Right cardiac atrium (tissue), 5 donors: ENCODE measurements around the gene SNED1. TPM values are rescaled to one million over a fixed set of nuclear protein-coding genes. Genes with fewer than 3 reads are reported as not detected.

Source experiments
- ATAC-seq, 2 donors: fragments of 200-7000 bp; cut with Tn5 transposase; one replicate each; pipeline versions ENCODE4 v1.8.0 to v1.9.1; 2020; ENCODE audit warnings: moderate library complexity in 2 of 2, mild to moderate bottlenecking in 1 of 2
- DNase-seq, 3 donors: peaks; one replicate each; pipeline ENCODE4 v3.0.0-alpha.2; 2020
- H3K27ac ChIP-seq: one replicate; pipeline ENCODE4 v1.5.1; 2013; ENCODE audit warnings: mild to moderate bottlenecking, low read length, control low read depth, moderate library complexity
- H3K27me3 ChIP-seq: one replicate; pipeline ENCODE4 v1.6.1; 2013; ENCODE audit not compliant: control insufficient read depth, insufficient read depth
- H3K4me1 ChIP-seq: one replicate; pipeline ENCODE4 v1.6.1; 2013; ENCODE audit warnings: low read length; ENCODE audit not compliant: control insufficient read depth, insufficient read depth
- H3K4me3 ChIP-seq: one replicate; pipeline ENCODE4 v1.5.1; 2013; ENCODE audit warnings: low read length, control low read depth
- H3K9me3 ChIP-seq: one replicate; pipeline ENCODE4 v1.6.1; 2013; ENCODE audit warnings: low read length; ENCODE audit not compliant: control insufficient read depth
- WGBS: extraction: QIAGEN DNeasy Blood & Tissue Kit; methylation state at CpG from one replicate; pipeline ENCODE4 v1.1.7; 2013; 5-methylcytosine and 5-hydroxymethylcytosine counted together
- intact Hi-C, 4 donors: fragments of 100-400 bp; cut with DNase I; formaldehyde crosslinking; loops; one replicate each; pipeline versions ENCODE4 v1.11.0 to v1.14.0; 2022 to 2023
- polyA plus RNA-seq: library from polyadenylated mRNA; stranded (reverse); fragments of 200-250 nt; gene quantifications from one replicate; pipeline ENCODE4 v1.2.3, GENCODE V29; 2013
- total RNA-seq, 4 donors: library from RNA; stranded (reverse); fragmentation: NEBNext Ultra II Directional; extraction: Animal tissue kit (Norgen Biotek cat#: 25700); gene quantifications; one replicate each; pipeline ENCODE4 v1.2.1, GENCODE V29; 2021
- donor health status: healthy with polysubstance abuse.
- donor health status: DM: no; HTN: yes; CAD: no.
- donor health status: DM: no; HTN: no; CAD: no.
- donor health status: DM: no; HTN: yes; CAD: no; lungs with severe emphysema.
- donor health status: DM: yes; HTN: yes; CAD: no.

SNED1 gene
- total and polyA plus RNA-seq, 5 donors = 6.7 to 19.2 (median 15.8) TPM

DNA sequence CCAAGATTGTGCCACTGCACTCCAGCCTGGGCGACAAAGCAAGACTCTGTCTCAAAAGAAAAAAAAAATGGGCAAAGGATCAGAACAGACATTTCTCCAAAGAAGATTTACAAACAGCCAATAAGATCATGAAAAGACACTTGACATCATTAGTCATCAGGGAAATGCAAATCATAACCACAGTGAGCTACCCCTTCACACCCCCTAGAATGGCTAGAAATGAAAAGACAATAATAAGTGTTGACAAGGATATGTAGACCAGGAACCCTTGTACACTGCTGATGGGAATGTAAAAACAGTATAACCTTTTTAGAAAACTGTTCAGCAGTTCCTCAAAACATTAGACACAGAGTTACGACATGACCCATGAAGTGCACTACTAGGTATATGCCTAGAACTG, 122.0 kb downstream of the SNED1 start:
- H3K4me3 ChIP-seq = no peak overlapping the region
- H3K27me3 ChIP-seq = no peaks in the 10 kb centered on the region
- WGBS = over 99% methylated on average over 2 of the region's 2 CpGs
- ATAC-seq (no peak), DNase-seq (no peak)
- no peak overlapping the region for H3K27ac ChIP-seq
- intact Hi-C loops = no loop called here
- no peaks in the 10 kb centered on the region for H3K4me1 ChIP-seq
- no peaks in the 10 kb centered on the region for H3K9me3 ChIP-seq

DNA sequence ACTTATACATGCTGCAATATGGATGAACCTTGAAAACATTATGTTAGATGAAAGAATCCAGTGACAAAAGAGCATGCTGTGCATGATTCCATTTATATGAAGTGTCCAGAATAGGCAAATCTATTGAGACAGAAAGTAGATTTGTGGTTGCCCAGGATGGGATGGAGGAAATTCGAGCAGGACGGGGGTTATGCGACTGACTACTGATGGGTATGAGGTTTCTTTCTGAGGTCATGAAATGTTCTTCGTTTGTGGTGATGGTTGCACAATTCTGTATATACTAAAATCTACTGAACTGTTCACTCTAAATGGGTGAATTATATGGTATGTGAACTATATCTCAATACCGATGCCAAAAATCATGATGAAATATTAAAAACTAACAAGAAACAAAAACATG, 122.6 kb downstream of the SNED1 start:
- Histone ChIP-seq H3K4me3 (no peak overlapping the region), H3K27me3 (no peaks in the 10 kb centered on the region), H3K9me3 (no peaks in the 10 kb centered on the region), H3K4me1 (no peaks in the 10 kb centered on the region), H3K27ac (no peak overlapping the region)
- 92% methylated on average over 5 of the region's 5 CpGs for WGBS
- ATAC-seq (no peak), DNase-seq (no peak)
- intact Hi-C loops = no loop called here

DNA sequence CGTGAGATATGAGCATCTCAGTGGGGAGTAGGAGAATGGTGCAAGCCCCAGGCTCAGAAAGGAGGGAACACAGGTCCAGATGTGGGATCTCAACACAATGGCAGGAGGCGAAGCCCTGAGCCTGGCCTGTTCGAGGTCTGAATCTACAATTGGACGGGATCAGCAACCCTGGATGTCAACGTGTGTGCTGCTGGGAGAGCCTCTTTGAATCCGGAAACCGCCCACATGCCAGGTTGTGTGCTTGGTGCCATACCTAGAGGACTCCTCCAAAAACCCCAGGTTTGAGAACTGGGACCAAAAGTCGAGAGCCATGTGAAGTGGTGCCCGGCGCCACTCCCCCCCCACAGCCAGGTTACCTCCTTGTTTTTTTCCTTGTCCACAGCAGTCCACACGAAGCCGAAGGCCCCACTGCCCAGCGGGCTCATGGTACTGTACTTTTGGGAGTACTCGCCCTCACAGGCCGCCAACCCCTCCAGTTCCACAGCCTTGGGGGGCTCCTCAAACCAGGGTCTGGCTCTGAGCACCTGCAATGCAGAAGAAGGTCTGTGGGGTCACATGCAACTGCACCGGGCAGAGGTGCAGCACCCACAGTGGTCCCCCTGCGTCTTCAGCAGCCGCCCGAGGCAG, 124.1 kb downstream of the SNED1 start:
- WGBS = 95% methylated on average over 19 of the region's 19 CpGs
- no peak for ATAC-seq
- Histone ChIP-seq H3K9me3 (no peaks in the 10 kb centered on the region), H3K4me1 (no peaks in the 10 kb centered on the region), H3K27me3 (no peaks in the 10 kb centered on the region), H3K27ac (no peak overlapping the region), H3K4me3 (no peak overlapping the region)
- intact Hi-C loops = no loop called here
- peak in 1 of 3 donors; percentile 11 for DNase-seq

DNA sequence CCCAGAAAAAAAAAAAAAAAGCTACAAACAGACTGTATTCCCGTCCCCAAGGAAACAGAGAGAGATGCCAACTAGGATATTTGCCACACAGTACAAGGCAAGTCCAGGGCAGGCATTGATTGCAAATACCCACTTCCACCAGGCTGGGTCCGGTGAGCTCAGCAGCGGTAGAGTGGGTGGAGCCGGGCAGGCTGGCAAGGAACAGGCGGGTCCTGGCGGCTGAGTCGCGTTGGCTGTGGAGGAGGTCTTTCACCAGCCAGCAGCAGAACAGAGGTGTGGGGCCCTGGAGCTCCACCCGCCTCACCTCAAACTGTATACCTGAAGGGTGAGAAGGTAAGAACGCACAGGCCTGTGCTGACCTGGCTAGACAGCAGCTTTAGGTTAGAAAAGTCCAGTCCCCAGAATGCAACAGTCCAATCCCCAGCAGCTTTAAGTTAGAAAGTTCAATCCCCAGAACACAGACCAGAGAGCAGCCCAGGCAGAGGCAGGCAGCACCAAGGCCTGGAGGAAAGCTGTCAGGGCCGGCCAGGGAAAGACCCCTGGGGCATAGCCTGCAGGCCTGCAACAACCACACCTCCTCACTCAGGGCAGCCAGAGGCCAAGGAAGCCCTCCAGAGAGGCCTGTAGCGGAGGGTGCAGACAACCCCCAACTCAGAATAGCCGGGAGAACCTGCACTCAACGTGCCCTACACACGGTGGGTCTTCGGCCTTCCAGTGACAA, 125.6 kb downstream of the SNED1 start:
- Histone ChIP-seq H3K27ac (no peak overlapping the region), H3K4me3 (no peak overlapping the region), H3K9me3 (no peaks in the 10 kb centered on the region), H3K27me3 (no peaks in the 10 kb centered on the region), H3K4me1 (no peaks in the 10 kb centered on the region)
- no peak for ATAC-seq
- intact Hi-C loops = no loop called here
- WGBS = 90% methylated on average over 16 of the region's 16 CpGs
- peak in 1 of 3 donors; percentile 13 for DNase-seq

DNA sequence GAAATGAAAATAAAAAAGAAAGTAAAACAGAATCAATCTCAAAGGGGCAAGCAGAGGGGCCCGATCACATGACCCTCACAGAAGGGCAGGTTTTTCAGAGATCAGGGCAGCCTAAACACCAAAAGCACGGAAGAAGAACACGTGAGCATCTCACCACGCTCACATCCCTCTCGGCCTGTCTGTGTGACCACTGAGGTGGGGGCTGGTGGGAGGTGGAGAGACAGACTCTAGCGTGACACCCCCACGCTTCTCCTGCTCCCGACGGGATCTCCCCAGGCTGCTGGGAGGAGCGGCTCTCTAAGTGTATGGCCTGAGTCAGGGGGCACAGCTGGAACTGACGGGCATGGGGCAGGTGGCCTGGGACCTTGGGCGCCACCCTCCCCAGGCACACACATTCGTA, 127.2 kb downstream of the SNED1 start:
- intact Hi-C loops = no loop called here
- ATAC-seq (peak in 1 of 2 donors; percentile 25), DNase-seq (peak in 1 of 3 donors; percentile 4)
- Histone ChIP-seq H3K27me3 (no peaks in the 10 kb centered on the region), H3K4me3 (no peak overlapping the region), H3K4me1 (no peaks in the 10 kb centered on the region), H3K27ac (no peak overlapping the region), H3K9me3 (no peaks in the 10 kb centered on the region)
- 90% methylated on average over 13 of the region's 13 CpGs for WGBS

DNA sequence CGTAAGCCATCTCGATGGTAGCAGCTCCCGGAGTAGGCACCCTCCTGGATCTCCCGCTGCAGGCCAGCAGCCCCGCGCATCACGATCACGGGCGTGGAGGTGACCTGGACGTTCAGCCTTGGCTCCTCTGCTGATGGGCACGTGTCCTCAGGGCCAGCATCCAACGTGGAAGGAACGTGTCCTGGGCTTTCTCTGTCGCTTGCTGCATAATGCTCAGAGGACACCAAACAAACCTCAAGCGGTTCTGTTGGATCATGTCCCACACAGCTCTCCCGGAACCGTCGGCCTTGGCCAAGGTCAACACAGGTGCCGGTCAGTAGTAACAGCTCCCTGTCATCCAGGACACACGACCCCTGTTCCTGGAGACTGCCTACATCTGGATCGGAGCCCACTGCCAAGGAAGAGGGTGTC, 127.8 kb downstream of the SNED1 start:
- no peak overlapping the region for H3K27ac ChIP-seq
- 86% methylated on average over 21 of the region's 21 CpGs for WGBS
- intact Hi-C loops = no loop called here
- no peaks in the 10 kb centered on the region for H3K4me1 ChIP-seq
- H3K27me3 ChIP-seq = no peaks in the 10 kb centered on the region
- no peaks in the 10 kb centered on the region for H3K9me3 ChIP-seq
- DNase-seq (peak in 1 of 3 donors; percentile 2), ATAC-seq (peak in 1 of 2 donors; percentile 22)
- no peak overlapping the region for H3K4me3 ChIP-seq

DNA sequence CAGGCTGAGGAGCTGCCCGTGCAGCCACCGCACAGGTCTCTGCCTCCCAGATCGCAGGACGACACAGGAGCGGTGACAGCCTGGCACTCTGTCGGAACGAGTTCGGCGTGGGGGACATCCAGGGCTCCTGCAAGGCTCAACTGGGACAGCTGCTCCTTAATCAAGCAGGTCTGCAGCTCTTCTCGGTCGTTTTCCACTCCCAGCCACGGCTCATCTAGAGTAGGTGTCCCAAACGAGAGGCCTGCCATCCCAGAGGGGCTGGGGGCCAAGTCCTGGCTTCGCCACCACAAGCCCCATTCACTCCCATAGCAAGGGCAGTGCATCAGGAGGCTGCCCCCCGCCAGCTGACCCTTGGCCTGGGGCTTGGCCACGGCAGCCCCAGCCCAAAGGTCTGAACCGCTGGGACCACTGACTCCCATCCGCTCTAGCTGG, 128.4 kb downstream of the SNED1 start:
- Histone ChIP-seq H3K27ac (no peak overlapping the region), H3K27me3 (no peaks in the 10 kb centered on the region), H3K9me3 (no peaks in the 10 kb centered on the region), H3K4me3 (no peak overlapping the region), H3K4me1 (no peaks in the 10 kb centered on the region)
- ATAC-seq = no peak
- intact Hi-C loops = no loop called here
- DNase-seq = peak in 1 of 3 donors; percentile 6
- 94% methylated on average over 18 of the region's 18 CpGs for WGBS

DNA sequence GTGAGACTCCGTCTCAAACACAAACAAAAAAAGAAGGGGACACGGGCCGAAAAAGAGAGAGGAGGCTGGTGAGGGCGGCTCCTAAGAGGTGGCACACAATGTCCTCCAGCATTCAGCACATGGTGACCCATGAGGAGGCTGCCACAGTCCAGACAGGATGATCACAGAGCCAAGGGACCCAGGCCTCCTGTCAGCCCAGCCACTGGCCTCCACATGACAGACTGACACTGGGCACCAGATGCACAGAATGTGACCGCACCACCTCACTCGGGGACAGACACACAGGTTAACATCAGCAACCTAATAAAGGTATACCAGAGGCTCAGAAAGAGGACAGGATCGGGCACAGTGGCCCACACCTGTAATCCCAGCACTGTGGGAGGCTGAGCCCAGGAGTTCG, 129.8 kb downstream of the SNED1 start:
- no peak overlapping the region for H3K4me3 ChIP-seq
- ATAC-seq = no peak
- H3K9me3 ChIP-seq = no peaks in the 10 kb centered on the region
- peak in 1 of 3 donors; percentile 6 for DNase-seq
- no peaks in the 10 kb centered on the region for H3K27me3 ChIP-seq
- H3K4me1 ChIP-seq = no peaks in the 10 kb centered on the region
- intact Hi-C loops = no loop called here
- H3K27ac ChIP-seq = no peak overlapping the region
- WGBS = 95% methylated on average over 8 of the region's 8 CpGs

DNA sequence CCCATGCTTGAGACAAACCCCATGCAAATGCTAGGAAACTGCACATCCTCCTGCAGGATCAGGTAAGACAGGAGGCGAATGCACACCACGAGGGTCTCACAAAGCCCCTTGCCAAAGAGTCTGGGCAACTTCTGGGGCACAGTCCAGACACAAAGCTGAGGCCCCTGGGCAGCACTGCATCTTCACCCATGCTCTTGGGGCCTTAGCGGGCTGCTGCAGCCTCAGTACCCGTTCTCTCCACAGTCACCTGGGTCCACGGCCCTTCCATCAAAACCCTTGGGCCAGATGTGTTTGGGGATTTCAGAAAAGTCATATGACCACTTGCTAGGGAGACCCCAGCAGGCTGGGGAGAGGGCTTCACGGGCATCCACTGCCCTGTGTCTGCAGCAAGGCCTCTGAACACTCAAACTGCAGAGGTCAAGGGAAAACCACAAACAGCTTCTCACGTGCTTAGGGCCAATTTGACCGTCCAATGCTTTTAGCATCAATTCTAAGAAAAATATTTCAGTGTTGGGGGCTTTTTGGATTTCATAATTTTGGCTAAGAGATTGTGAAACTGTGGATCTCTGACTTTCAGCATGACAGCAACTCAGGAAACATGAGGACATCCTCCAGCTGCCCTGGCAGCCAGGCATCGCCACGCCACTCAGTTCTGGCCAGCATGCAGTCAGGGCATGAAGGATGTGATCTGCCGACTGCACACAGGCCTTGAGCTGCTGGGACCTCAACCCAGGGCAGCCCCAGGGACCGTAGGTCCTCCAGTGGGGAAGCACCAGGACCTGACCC, 130.9 kb downstream of the SNED1 start:
- Histone ChIP-seq H3K4me1 (no peaks in the 10 kb centered on the region), H3K4me3 (no peak overlapping the region), H3K27ac (no peak overlapping the region), H3K27me3 (no peaks in the 10 kb centered on the region), H3K9me3 (no peaks in the 10 kb centered on the region)
- DNase-seq (peak in 1 of 3 donors; percentile 4), ATAC-seq (no peak)
- WGBS = 88% methylated on average over 12 of the region's 12 CpGs
- intact Hi-C loops = no loop called here

DNA sequence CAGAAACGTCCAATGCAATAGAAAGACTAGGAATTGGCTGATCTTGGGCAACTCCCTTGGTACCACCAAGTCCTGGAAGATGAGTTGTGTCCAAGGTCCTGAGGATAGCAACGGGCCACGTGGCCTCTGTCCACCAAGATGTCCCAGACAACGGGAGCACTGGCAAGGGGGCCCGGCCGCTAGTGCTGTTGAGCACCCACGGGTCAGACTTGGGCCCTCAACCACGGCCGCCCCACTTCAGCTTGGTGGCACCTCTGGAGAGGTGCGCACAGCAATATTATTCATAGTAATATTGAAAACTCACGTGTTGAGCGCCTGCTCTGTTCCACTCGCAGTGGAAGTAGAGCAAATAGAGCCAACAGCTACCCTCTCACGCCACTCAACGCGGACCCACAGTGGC, 131.9 kb downstream of the SNED1 start:
- DNase-seq (peak in 2 of 3 donors; percentile 9 to 50), ATAC-seq (no peak)
- 92% methylated on average over 16 of the region's 16 CpGs for WGBS
- Histone ChIP-seq H3K27me3 (no peaks in the 10 kb centered on the region), H3K9me3 (no peaks in the 10 kb centered on the region), H3K4me1 (no peaks in the 10 kb centered on the region), H3K4me3 (no peak overlapping the region), H3K27ac (no peak overlapping the region)
- intact Hi-C loops = no loop called here

DNA sequence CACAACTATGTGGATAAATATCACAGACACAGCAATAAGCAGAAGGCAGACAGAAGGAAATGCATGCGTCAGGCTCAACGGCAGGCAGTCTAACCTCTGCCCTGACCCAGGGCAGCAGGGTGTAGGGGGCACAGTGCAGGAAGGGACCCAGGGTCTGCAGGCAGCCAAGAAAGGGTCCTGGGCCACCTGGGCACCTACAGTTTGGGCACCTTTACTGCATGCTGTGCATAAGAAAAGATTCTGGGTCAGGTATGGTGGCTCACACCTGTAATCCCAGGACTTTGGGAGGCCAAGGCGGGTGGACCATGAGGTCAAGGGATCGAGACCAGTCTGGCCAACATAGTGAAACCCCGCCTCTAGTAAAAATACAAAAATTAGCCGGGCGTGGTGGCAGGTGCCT, 133.1 kb downstream of the SNED1 start:
- no peaks in the 10 kb centered on the region for H3K27me3 ChIP-seq
- DNase-seq = no peak
- H3K4me3 ChIP-seq = no peak overlapping the region
- intact Hi-C loops = no loop called here
- 97% methylated on average over 7 of the region's 7 CpGs for WGBS
- ATAC-seq = no peak
- H3K4me1 ChIP-seq = no peaks in the 10 kb centered on the region
- no peaks in the 10 kb centered on the region for H3K9me3 ChIP-seq
- no peak overlapping the region for H3K27ac ChIP-seq
